HG03460 (cell line): ENCODE results near the gene TMEM63B.
"Not testable (repeated sequence)": the region's sequence is repeated elsewhere in the genome, so short reads cannot be mapped to it uniquely, and the experiment has no call there.

Experiments
- ATAC-seq: cut with Tn5 transposase; IDR thresholded peaks from one replicate; pipeline ENCODE4 v1.9.1; 2021; ENCODE audit not compliant: unreplicated experiment

The TMEM63B gene

DNA sequence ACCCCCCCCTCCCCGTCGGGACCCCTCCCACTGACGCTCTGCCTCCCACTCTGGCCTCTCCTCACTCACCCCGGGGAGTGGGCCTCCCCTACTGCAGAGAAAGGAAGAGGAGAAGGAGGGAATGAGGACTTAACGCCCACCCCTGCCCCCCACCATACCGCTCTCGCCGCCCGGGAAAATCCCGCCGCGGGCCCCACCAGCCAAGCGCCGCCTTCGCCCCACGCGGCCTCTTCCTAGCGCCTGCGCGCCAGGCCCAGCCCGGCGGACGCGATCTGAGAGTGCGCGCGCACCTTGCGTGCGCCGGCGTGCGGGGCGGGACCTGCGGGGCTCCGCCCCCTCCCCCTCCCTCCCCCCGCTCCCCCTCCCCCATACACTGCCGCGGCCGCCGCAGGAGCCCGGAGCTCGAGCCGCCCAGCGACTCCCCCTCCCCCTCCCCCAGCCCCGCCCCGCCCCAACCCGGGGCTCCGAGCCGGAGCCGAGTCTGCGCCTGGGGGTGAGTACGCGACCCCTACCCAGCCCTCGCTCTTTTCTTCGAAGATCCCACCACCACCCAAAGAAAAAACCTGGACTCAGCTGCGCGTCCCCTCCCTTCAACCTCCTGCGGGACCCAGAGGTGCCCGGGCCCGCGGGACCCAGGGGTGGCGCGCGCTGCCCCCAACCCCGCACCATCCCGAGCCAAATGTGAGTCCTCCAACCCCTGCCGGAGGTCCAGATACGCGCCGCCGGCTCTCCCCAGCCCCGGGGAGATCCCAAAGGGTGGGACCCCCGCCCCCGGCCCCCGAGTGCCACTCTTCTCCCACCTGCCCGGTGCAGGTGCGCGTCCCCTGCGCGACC, at the start of gene TMEM63B, which contains the start of gene MRPL14:
Gene TMEM63B, plus strand, starts transcription at position 369 of the 834 bp plus-strand sequence. CDS start 7,031 bp downstream, outside the sequence.
Gene MRPL14, minus strand, starts transcription at position 267 of the 834 bp plus-strand sequence. CDS start 10,841 bp downstream, outside the sequence.
- ATAC-seq, result no peak

- ATAC-seq, result no peak
Observed at GRCh38 chr6:44078219-44078826, 49.0 kb upstream of the TMEM63B start.

DNA sequence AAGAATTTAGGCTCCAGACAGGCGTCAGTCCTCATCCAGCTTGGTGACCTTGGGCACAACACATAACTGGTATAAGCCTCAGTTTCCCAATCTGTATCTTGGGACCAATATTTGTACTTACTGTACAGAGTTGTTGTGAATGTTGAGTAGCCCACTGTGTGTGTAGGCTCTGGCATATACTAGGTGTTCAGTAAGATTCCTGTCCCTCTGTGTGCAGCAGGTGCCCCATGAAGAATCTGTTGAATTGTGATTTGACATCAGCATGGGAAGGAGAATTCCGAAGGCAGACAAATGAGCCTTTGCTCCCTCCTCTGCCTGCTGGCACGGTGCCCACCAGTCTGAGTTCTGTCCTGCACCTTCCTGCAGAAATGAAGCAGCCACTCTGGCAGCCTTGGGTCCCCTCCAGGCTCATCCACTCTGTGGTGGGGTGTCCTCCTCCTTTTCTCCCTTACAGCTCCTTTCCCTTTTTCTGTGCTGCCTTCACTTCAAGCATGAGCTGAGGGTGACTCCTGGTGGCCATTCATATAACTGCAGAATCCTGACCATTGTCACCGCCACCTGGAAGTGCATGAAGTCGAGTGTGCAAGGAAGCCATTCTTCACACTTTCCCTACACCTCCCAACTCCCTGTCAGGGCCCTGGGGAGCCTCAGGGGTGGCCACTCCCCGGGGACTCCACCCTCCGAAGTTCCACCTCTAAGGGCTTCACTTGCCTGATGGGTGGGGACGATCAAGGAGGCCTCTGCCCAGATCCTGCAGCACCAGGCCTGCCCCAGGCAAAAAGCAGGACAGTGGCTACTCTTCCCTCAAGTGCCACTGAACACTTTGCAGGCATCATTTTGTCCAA, 48.3 kb upstream of the TMEM63B start:
- no peak for ATAC-seq

DNA sequence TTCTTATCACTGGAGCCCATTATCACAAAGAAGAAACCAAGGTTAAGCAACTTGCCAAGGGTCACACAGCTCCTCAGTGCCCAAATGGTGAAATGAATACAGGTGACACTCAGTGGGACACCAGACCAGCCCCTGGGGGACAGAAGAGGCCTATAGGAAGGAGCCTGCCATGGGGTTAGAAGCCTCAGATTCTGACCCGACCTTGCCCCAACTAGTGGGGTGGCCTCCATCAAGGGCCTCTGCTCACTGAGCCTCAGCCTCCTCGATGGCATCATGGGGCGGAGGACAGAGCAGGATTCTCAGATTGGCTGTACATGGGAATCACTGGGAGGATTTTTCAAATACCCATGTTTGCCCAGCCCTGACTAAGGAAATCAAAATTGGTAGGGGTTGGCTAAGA, 47.7 kb upstream of the TMEM63B start:
- ATAC-seq, result no peak

DNA sequence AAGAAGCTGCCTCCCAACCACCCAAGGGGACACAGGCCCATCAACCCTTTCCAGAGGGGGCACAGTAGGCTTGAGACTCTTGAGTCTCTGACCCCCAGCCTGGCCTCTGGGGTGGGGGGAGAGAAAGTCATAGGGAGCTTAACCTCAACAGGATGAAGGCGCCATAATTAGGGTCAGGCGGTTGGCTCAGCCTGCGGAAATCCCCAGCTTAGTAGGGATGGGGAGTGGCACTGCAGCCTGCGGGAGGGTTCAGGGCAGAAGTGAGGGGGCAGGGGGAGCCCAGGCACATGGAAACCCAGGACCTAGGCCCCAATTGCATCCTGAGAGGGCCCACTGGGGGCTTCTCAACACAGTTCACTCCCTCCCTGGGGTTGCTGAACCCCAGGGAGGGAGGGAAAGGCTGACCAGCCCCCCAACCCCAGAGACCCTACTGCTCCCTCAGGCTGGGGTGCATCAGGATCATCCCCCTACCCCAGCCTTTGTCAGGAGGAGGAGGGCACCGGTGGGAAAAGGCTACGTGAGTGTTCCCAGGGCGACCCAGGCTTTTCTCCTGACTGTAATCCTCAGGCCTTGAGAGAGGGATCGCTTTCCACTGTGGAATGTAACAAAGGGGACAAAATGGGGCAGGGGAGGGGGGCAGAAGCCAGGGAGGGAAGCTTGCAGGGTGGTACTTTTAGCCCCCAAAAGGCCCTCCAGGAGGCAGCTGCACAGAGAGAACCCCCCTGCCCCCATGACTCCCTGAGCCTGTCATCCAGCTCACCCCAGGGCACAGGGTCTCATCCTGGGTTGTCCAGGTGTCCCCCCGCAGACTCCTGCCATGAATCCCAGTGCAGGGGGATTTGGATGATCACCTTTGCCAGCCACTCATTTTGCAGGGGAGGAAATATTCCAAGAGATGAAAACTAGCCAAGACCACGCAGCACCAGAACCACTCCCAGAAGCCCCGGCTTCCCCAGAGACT, 46.5 kb upstream of the TMEM63B start:
- no peak for ATAC-seq

DNA sequence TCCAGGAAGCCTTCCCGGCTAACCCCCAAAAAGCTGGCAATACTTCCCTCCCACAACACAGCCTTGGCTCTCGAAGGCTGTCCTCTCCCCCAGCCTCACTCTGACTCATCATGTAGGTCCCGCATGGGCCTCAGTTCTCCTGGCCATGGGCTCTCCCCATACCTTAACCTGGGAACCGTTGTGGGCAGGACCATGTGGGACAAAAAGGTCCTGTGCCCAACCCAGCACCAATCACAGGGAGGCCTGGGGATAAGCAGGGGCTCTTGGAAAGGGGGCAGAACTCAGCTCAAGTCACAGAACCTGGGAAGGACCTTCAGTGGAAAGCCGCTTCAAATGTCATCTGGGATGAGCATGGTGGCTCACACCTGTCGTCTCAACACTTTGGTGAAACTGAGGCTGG, 45.6 kb upstream of the TMEM63B start:
- no peak for ATAC-seq

GRCh38 chr6:44082872-44083321, 44.5 kb upstream of the TMEM63B start:
- no peak for ATAC-seq

- no peak for ATAC-seq
Observed at GRCh38 chr6:44084231-44085014, 42.9 kb upstream of the TMEM63B start.

- ATAC-seq, result no peak
Observed at GRCh38 chr6:44085219-44085618, 42.1 kb upstream of the TMEM63B start.

DNA sequence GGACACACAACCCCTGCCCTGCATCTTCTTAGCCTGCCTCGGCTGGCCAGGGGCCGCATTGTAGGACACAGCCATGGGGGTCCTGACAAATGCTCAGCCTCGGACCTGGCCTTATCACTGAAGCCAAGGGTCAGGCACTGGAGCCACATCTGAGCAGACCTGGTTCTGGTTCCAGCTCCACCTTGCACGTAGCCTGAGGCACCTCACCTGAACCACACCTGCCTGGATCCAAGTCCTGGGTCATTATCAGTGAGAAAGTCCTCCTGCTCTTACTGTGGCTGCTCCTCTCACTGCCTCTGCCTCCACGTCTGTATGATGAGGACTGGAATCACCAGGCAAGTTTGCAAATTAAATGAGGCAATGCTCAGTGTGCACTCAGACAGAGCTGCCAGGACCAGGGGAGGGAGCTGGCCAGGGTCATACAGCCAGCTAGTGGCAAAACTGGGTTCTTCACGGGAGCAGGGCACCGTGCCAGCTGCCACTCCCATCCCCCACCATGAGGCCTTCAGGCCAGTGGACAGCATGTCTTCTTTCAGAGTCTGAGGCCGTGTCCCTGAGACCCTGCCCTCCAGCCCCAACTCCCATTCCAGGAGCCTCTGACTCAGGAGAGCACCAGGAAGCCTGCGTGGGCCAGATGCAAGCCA, 40.3 kb upstream of the TMEM63B start:
- no peak for ATAC-seq

- no peak for ATAC-seq
Observed at GRCh38 chr6:44087623-44088022, 39.7 kb upstream of the TMEM63B start.

DNA sequence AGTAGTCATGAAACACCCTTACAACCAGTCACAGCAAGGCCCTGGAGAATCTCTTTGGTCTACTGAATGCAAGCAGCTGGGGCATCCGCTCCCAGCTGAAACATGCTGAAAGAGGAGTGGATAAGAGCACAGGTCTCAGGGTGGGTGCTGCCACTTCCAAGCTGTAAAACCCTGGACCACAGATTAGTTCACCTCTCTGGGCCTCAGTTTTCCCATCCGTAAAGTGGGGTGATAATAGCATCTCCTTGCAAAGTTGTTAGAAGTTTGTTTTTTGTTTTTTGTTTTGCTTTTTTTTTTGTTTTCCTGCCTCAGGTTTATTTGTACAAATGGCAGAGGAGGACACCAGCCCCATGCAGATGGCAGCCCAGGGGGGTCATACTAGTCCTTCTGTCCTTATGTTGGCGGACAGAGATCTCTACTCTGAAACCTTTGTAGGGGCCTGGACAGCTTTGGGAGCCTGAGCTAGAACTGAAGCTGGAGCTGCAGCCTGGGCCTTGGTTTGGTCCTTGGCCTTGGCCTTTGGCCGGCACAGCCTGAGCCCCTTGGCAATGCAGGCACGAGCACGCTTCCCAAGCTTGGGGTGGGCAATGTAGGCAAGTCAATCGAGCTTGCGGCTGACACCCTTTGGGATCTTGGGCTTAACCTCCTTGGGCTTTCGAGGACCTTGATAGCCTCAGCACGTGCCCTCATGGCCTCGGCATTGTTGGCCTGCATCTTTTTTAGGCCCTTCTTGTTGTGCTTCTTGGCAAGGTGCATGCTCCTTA, 38.3 kb upstream of the TMEM63B start:
- ATAC-seq, result no peak

- ATAC-seq, result no peak
Observed at GRCh38 chr6:44090465-44090864, 36.9 kb upstream of the TMEM63B start.

DNA sequence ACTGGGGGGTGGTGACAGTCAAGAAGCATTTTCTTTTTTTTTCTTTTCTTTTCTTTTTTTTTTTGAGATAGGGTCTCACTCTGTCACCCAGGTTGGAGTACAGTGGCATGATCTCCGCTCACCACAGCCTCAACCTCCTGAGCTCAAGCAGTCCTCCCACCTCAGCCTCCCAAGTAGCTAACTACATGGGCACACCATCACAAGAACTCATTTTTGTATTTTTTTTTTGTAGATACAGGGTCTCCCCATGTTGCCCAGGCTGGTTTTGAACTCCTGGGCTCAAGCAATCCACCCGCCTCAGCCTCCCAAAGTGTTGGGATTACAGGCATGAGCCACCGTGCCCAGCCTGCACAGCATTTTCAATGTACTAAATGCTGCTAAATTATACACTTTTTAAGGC, 36.0 kb upstream of the TMEM63B start:
- ATAC-seq, result not testable (repeated sequence)

- ATAC-seq, result no peak
Observed at GRCh38 chr6:44091981-44092884, 35.1 kb upstream of the TMEM63B start.

- no peak for ATAC-seq
Observed at GRCh38 chr6:44093066-44093465, 34.3 kb upstream of the TMEM63B start.

DNA sequence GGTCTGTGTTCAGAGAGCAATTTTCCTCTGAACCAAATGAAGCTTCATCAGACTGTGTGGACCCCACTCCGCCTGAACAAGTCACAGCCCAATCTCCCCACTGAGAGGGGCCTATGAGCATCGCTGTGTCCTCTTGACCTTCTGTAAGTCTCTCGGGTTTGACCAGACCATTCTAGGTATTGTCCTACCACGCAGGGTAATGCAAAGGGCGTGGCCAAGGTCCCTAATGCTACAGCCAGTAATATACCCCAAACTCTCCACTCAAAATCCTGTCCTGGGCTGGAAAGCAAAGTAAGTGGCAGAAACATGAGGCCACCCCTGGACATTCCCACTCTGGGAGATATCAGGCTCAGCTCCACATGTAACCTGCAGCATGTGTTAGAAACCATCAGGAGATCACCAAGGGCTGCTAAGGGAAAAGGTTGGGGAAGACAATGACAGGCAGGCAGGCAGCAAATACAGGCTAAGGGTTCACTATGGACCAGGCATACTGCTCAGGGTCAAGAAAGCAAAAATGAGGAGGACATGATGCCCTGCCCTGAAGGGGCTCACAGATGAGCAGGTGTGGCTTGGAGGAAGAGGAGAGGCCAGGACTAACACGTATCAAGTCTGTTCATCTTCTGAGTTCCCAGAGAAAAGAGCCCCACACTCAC, 33.5 kb upstream of the TMEM63B start:
- no peak for ATAC-seq
